GM12865 (cell line): ENCODE measurements around the gene SLC26A5.

ENCODE experiments used
- DNase-seq: peaks from one replicate; pipeline ENCODE4 v3.0.0; 2010; ENCODE audit warnings: low read depth
- H3K4me3 ChIP-seq: 2 replicates; pipeline ENCODE4 v1.5.1; 2011; ENCODE audit warnings: mild to moderate bottlenecking, low read depth, low read length, control low read depth
- CTCF ChIP-seq: IDR thresholded peaks from 2 replicates; pipeline ENCODE4 v1.5.1; 2011; ENCODE audit warnings: low read length, control low read depth, low read depth, inconsistent platforms; ENCODE audit not compliant: insufficient read depth; ENCODE audit errors: missing control alignments

Gene SLC26A5

GRCh38 chr7:103336761-103337160 lies 109.2 kb downstream of the SLC26A5 start:
- DNase-seq, result no peak
- no peak overlapping the region for H3K4me3 ChIP-seq
- TF ChIP-seq CTCF, result no peak

GRCh38 chr7:103325744-103326143 lies 120.3 kb downstream of the SLC26A5 start:
- TF ChIP-seq CTCF, result no peak
- DNase-seq, result no peak
- H3K4me3 ChIP-seq, result no peak overlapping the region
